CD8-positive, alpha-beta memory T cell (primary cell): ENCODE results near the gene ZMIZ1. TPM values are rescaled to one million over a fixed set of nuclear protein-coding genes. Genes with fewer than 3 reads are reported as not detected.

Source experiments
- CTCF ChIA-PET: fragments of 350-600 bp; sonication (Branson Sonifier 250); formaldehyde crosslinking; loops from one replicate; lab custom pipeline; 2021; ENCODE audit warnings: antibody characterized with exemption; lab: Charles Lee
- POLR2A ChIA-PET: fragments of 350-600 bp; sonication (Branson Sonifier 250); formaldehyde crosslinking; loops from one replicate; lab custom pipeline; 2021; ENCODE audit warnings: antibody characterized with exemption; lab: Charles Lee
- DNase-seq, 5 donors: peaks; one replicate each; pipeline versions ENCODE4 v3.0.0 to v3.0.0-alpha.2; 2020 to 2022; ENCODE audit warnings: mixed read lengths in 1 of 5
- H3K27ac ChIP-seq: one replicate; pipeline ENCODE4 v1.7.0; 2013; ENCODE audit warnings: low read depth, mild to moderate bottlenecking, low read length, moderate library complexity
- H3K27me3 ChIP-seq: 2 replicates; pipeline ENCODE4 v1.7.0; 2013; ENCODE audit warnings: low read length, mild to moderate bottlenecking; ENCODE audit not compliant: insufficient read depth, poor library complexity, severe bottlenecking
- H3K36me3 ChIP-seq: 2 replicates; pipeline ENCODE4 v1.7.0; 2013; ENCODE audit warnings: mild to moderate bottlenecking, low read length, moderate library complexity; ENCODE audit not compliant: insufficient read depth
- H3K4me1 ChIP-seq: 2 replicates; pipeline ENCODE4 v1.7.0; 2013; ENCODE audit warnings: mild to moderate bottlenecking, low read length, moderate library complexity; ENCODE audit not compliant: insufficient read depth
- H3K4me3 ChIP-seq: 2 replicates; pipeline ENCODE4 v1.7.0; 2013; ENCODE audit warnings: mild to moderate bottlenecking, low read length
- H3K9me3 ChIP-seq: 2 replicates; pipeline ENCODE4 v1.7.0; 2013; ENCODE audit warnings: mild to moderate bottlenecking, low read length
- H3K27ac Mint-ChIP-seq, 8 donors: one replicate each; pipeline ENCODE4 v1.8.0; 2020 to 2021; ENCODE audit warnings: mixed read lengths in 8 of 8, mild to moderate bottlenecking in 6 of 8, inconsistent platforms in 3 of 8, moderate library complexity in 3 of 8
- H3K27me3 Mint-ChIP-seq, 2 donors: one replicate each; pipeline ENCODE4 v1.8.0; 2020 to 2021; ENCODE audit warnings: mixed read lengths in 2 of 2, mild to moderate bottlenecking in 1 of 2, moderate library complexity in 1 of 2
- H3K36me3 Mint-ChIP-seq, 3 donors: one replicate each; pipeline ENCODE4 v1.8.0; 2020 to 2021; ENCODE audit warnings: mixed read lengths in 3 of 3, inconsistent platforms in 1 of 3, mild to moderate bottlenecking in 1 of 3
- H3K4me1 Mint-ChIP-seq, 3 donors: one replicate each; pipeline ENCODE4 v1.8.0; 2020 to 2021; ENCODE audit warnings: mixed read lengths in 3 of 3, inconsistent platforms in 1 of 3, mild to moderate bottlenecking in 1 of 3
- H3K4me3 Mint-ChIP-seq, 7 donors: one replicate each; pipeline ENCODE4 v1.8.0; 2020 to 2021; ENCODE audit warnings: mixed read lengths in 7 of 7, mild to moderate bottlenecking in 6 of 7, moderate library complexity in 4 of 7, inconsistent platforms in 2 of 7
- H3K9me3 Mint-ChIP-seq, 5 donors: one replicate each; pipeline ENCODE4 v1.8.0; 2020 to 2022; ENCODE audit warnings: mixed read lengths in 5 of 5, mild to moderate bottlenecking in 3 of 5, moderate library complexity in 2 of 5, inconsistent platforms in 1 of 5
- polyA plus RNA-seq: library from polyadenylated mRNA; unstranded; fragments of 300-500 nt; fragmentation: Illumina TruSeq; gene quantifications from one replicate; pipeline ENCODE4 v1.2.3, GENCODE V29; 2021
- total RNA-seq, 2 experiments: library from RNA; stranded (reverse); gene quantifications; one replicate each; pipeline ENCODE4 v1.2.3, GENCODE V29; 2021

Gene ZMIZ1
- total and polyA plus RNA-seq, 3 experiments from 2014 or later: 8.0 to 36.3 (median 34.7) TPM

GRCh38 chr10:79103585-79103984, 34.8 kb downstream of the ZMIZ1 start:
- H3K36me3 Mint-ChIP-seq: no peaks in the 10 kb centered on the region
- DNase-seq: no peak
- ChIA-PET POLR2A (no interaction called here), CTCF (interaction anchor here (0.8 kb wide), 1 partner anchor 10 kb away, joined by 3 read pairs; no protein-coding TSS in a partner anchor)
- Histone ChIP-seq H3K9me3 (no peaks in the 10 kb centered on the region), H3K27ac (no peak overlapping the region), H3K4me3 (no peak overlapping the region), H3K27me3 (no peaks in the 10 kb centered on the region), H3K36me3 (no peaks in the 10 kb centered on the region), H3K4me1 (peaks cover 20% of the 10 kb centered on the region)
- H3K4me3 Mint-ChIP-seq: no peak overlapping the region
- H3K9me3 Mint-ChIP-seq: no peaks in the 10 kb centered on the region
- peak overlapping the region in 1 of 8 donors; percentile 43 for H3K27ac Mint-ChIP-seq
- H3K27me3 Mint-ChIP-seq: peaks cover 0 to 2% of the 10 kb centered on the region in 2 donors
- H3K4me1 Mint-ChIP-seq: peaks cover 37 to 68% (median 44%) of the 10 kb centered on the region in 3 donors

GRCh38 chr10:79105150-79105739, 36.5 kb downstream of the ZMIZ1 start:
- no peaks in the 10 kb centered on the region for H3K9me3 Mint-ChIP-seq
- H3K27ac ChIP-seq: no peak overlapping the region
- peaks cover 0 to 1% (median 0%) of the 10 kb centered on the region in 3 donors for H3K36me3 Mint-ChIP-seq
- peaks cover 37 to 65% (median 42%) of the 10 kb centered on the region in 3 donors for H3K4me1 Mint-ChIP-seq
- ChIA-PET CTCF (interaction anchor here (0.6 kb wide), 1 partner anchor 382 kb away, joined by 3 read pairs; no protein-coding TSS in a partner anchor), POLR2A (interaction anchor here (0.7 kb wide), 1 partner anchor 140 kb away, joined by 4 read pairs; no protein-coding TSS in a partner anchor)
- no peaks in the 10 kb centered on the region for H3K27me3 ChIP-seq
- no peaks in the 10 kb centered on the region for H3K36me3 ChIP-seq
- H3K4me1 ChIP-seq: peaks cover 20% of the 10 kb centered on the region
- peaks cover 0 to 2% of the 10 kb centered on the region in 2 donors for H3K27me3 Mint-ChIP-seq
- no peak overlapping the region for H3K4me3 ChIP-seq
- peak overlapping the region in 1 of 7 donors; percentile 8 for H3K4me3 Mint-ChIP-seq
- peak overlapping the region in 5 of 8 donors; percentile 13 to 90 (median 51) for H3K27ac Mint-ChIP-seq
- DNase-seq: no peak
- no peaks in the 10 kb centered on the region for H3K9me3 ChIP-seq

- Mint-ChIP-seq H3K27ac (peak overlapping the region in 1 of 8 donors; percentile 27), H3K9me3 (no peaks in the 10 kb centered on the region), H3K27me3 (peaks cover 0 to 2% of the 10 kb centered on the region in 2 donors), H3K4me1 (peaks cover 36 to 62% (median 39%) of the 10 kb centered on the region in 3 donors), H3K36me3 (peaks cover 0 to 6% (median 0%) of the 10 kb centered on the region in 3 donors), H3K4me3 (no peak overlapping the region)
- Histone ChIP-seq H3K9me3 (no peaks in the 10 kb centered on the region), H3K27ac (no peak overlapping the region), H3K27me3 (no peaks in the 10 kb centered on the region), H3K36me3 (no peaks in the 10 kb centered on the region), H3K4me3 (no peak overlapping the region), H3K4me1 (peaks cover 20% of the 10 kb centered on the region)
- no peak for DNase-seq
- ChIA-PET CTCF (no interaction called here), POLR2A (no interaction called here)
These were observed 37.1 kb downstream of the ZMIZ1 start for GRCh38 chr10:79105818-79106217.

GRCh38 chr10:79106256-79107050, 37.7 kb downstream of the ZMIZ1 start:
- peaks cover 20% of the 10 kb centered on the region for H3K4me1 ChIP-seq
- ChIA-PET POLR2A (no interaction called here), CTCF (no interaction called here)
- no peak overlapping the region for H3K27ac ChIP-seq
- peaks cover 0 to 6% (median 0%) of the 10 kb centered on the region in 3 donors for H3K36me3 Mint-ChIP-seq
- H3K27ac Mint-ChIP-seq: peak overlapping the region in 2 of 8 donors; percentile 27 to 36
- peaks cover 0 to 2% of the 10 kb centered on the region in 2 donors for H3K27me3 Mint-ChIP-seq
- DNase-seq: no peak
- H3K27me3 ChIP-seq: no peaks in the 10 kb centered on the region
- no peaks in the 10 kb centered on the region for H3K9me3 ChIP-seq
- no peak overlapping the region for H3K4me3 ChIP-seq
- no peak overlapping the region for H3K4me3 Mint-ChIP-seq
- H3K36me3 ChIP-seq: no peaks in the 10 kb centered on the region
- peaks cover 30 to 55% (median 33%) of the 10 kb centered on the region in 3 donors for H3K4me1 Mint-ChIP-seq
- no peaks in the 10 kb centered on the region for H3K9me3 Mint-ChIP-seq

- peaks cover 0 to 11% (median 2%) of the 10 kb centered on the region in 3 donors for H3K36me3 Mint-ChIP-seq
- Histone ChIP-seq H3K27me3 (no peaks in the 10 kb centered on the region), H3K27ac (no peak overlapping the region), H3K9me3 (no peaks in the 10 kb centered on the region), H3K36me3 (no peaks in the 10 kb centered on the region), H3K4me1 (peaks cover 10% of the 10 kb centered on the region), H3K4me3 (no peak overlapping the region)
- ChIA-PET POLR2A (no interaction called here), CTCF (no interaction called here)
- no peaks in the 10 kb centered on the region for H3K27me3 Mint-ChIP-seq
- peak overlapping the region in 1 of 8 donors; percentile 81 for H3K27ac Mint-ChIP-seq
- H3K9me3 Mint-ChIP-seq: no peaks in the 10 kb centered on the region
- H3K4me1 Mint-ChIP-seq: peaks cover 20 to 53% (median 25%) of the 10 kb centered on the region in 3 donors
- no peak for DNase-seq
- no peak overlapping the region for H3K4me3 Mint-ChIP-seq
These were observed 39.0 kb downstream of the ZMIZ1 start for GRCh38 chr10:79107736-79108264.

- Mint-ChIP-seq H3K36me3 (peaks cover 0 to 11% (median 2%) of the 10 kb centered on the region in 3 donors), H3K27ac (no peak overlapping the region), H3K9me3 (no peaks in the 10 kb centered on the region), H3K4me1 (peaks cover 13 to 51% (median 21%) of the 10 kb centered on the region in 3 donors), H3K27me3 (no peaks in the 10 kb centered on the region), H3K4me3 (no peak overlapping the region)
- Histone ChIP-seq H3K27ac (no peak overlapping the region), H3K4me3 (no peak overlapping the region), H3K9me3 (no peaks in the 10 kb centered on the region), H3K4me1 (peaks cover 6% of the 10 kb centered on the region), H3K36me3 (no peaks in the 10 kb centered on the region), H3K27me3 (no peaks in the 10 kb centered on the region)
- ChIA-PET CTCF (no interaction called here), POLR2A (no interaction called here)
- DNase-seq: no peak
These were observed 40.0 kb downstream of the ZMIZ1 start for GRCh38 chr10:79108728-79109127.

GRCh38 chr10:79111427-79111826, 42.7 kb downstream of the ZMIZ1 start:
- H3K9me3 Mint-ChIP-seq: no peaks in the 10 kb centered on the region
- no peaks in the 10 kb centered on the region for H3K9me3 ChIP-seq
- H3K27me3 Mint-ChIP-seq: no peaks in the 10 kb centered on the region
- DNase-seq: no peak
- H3K4me3 ChIP-seq: no peak overlapping the region
- no peak overlapping the region for H3K27ac Mint-ChIP-seq
- H3K27ac ChIP-seq: no peak overlapping the region
- H3K4me3 Mint-ChIP-seq: no peak overlapping the region
- CTCF ChIA-PET: interaction anchor here (1.1 kb wide), 1 partner anchor 13 kb away, joined by 3 read pairs; no protein-coding TSS in a partner anchor
- H3K4me1 ChIP-seq: peaks cover 4% of the 10 kb centered on the region
- peaks cover 0 to 11% (median 4%) of the 10 kb centered on the region in 3 donors for H3K36me3 Mint-ChIP-seq
- H3K4me1 Mint-ChIP-seq: peaks cover 13 to 54% (median 24%) of the 10 kb centered on the region in 3 donors
- POLR2A ChIA-PET: no interaction called here
- no peaks in the 10 kb centered on the region for H3K27me3 ChIP-seq
- no peaks in the 10 kb centered on the region for H3K36me3 ChIP-seq
